ENCODE data around the gene SLC25A26.

Gene SLC25A26, protein sequence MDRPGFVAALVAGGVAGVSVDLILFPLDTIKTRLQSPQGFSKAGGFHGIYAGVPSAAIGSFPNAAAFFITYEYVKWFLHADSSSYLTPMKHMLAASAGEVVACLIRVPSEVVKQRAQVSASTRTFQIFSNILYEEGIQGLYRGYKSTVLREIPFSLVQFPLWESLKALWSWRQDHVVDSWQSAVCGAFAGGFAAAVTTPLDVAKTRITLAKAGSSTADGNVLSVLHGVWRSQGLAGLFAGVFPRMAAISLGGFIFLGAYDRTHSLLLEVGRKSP

DNA sequence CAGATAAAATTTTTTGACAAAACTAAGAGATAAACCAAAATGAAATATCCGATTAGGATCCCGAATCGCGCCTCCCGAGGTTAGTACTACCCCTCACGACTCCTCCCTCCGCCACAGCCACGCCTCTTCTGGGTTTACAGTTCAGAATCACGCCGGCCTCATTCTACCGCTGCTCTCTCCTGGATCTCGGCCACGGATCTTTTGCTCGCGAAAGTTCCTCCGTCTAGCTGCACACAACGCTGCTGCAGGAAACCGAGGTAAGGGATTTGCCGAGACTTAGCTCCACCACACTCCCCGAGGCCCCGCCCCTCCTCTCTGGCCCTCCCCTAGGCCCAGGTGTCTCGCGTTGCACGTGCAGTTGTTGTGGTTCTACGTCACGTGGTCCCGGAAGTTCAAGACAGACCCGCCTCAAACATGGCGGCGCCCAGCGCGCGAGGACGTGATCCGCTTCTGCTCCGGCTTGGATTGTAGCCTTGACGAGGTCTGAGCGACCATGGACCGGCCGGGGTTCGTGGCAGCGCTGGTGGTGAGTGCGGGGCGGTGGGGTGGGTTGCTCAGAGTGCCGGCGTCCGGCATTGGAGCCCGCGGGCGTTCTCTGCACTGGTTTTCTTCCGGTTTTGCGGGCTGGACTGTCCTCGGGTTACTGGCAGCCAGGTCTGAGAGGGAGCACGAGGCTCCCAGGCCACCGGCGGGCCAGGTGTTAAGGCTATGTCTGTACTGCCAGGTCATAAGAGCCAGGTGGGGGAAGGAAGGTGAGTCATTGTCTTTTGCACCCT lies at the start of gene SLC25A26:
SLC25A26 (plus strand) TSS at position 400 of the 776 bp plus-strand sequence; CDS start at position 494, 94 bp downstream.
- H3K27ac Mint-ChIP-seq = peak within 1 kb of the TSS; percentile 85
- intact Hi-C loops (cut with micrococcal nuclease) = loop anchor here (5.0 kb wide), 2 partner anchors 282 to 782 kb away; partner anchors contain the start of gene LRIG1
- H3K4me1 Mint-ChIP-seq (ENCODE audit: low read depth) = peaks cover 29% of the 10 kb centered on the region
- H3K9me3 Mint-ChIP-seq = no peaks in the 10 kb centered on the region
- peaks cover 32% of the 10 kb centered on the region for H3K36me3 Mint-ChIP-seq (ENCODE audit: low read depth)
- peaks cover 6% of the 10 kb centered on the region for H3K27me3 Mint-ChIP-seq
- peak within 1 kb of the TSS; percentile 92 for H3K4me3 Mint-ChIP-seq

DNA sequence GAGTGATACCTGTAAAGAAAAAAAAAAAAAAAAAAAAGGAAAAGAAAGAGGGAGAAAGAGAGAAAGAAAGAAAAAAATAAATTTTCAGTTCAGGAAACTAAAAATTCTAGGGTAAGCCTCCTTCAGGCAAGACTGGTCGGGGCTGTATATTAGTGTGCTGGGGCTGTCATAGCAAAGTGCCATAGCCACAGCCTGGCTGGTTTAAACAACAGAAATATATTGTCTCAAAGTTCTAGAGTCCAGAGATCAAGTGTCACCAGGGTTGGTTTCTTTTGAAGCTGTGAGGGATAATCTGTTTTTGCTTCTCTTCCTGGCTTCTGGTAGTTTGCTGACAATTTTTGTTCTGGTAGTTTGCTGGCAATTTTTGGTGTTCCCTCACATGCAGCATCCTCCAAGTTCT lies 48.4 kb upstream of the SLC25A26 start:
- intact Hi-C loops (cut with micrococcal nuclease) = no loop called here
- Mint-ChIP-seq H3K4me3 (no peak overlapping the region), H3K27ac (no peak overlapping the region), H3K36me3 (ENCODE audit: low read depth) (no peaks in the 10 kb centered on the region), H3K4me1 (ENCODE audit: low read depth) (no peaks in the 10 kb centered on the region), H3K27me3 (no peaks in the 10 kb centered on the region), H3K9me3 (no peaks in the 10 kb centered on the region)

DNA sequence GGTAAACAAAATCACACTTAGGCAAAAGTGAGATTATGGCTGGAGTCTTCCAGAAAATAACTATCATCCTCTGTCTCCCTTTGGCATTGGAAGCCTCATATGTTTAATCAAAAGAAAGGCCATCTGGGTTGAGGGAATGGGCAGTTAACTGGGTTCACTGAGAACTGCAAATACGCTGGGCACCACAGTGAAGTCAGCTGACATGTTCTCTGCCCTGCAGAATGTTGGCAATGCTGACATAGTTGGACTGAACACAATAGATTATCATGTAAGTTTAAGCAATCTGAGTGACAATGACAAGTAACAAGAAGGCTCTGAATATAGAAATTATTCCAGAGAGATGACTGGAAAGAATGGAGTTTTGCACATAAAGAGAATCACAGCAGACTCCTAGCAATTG lies 43.8 kb upstream of the SLC25A26 start:
- no peaks in the 10 kb centered on the region for H3K4me1 Mint-ChIP-seq (ENCODE audit: low read depth)

DNA sequence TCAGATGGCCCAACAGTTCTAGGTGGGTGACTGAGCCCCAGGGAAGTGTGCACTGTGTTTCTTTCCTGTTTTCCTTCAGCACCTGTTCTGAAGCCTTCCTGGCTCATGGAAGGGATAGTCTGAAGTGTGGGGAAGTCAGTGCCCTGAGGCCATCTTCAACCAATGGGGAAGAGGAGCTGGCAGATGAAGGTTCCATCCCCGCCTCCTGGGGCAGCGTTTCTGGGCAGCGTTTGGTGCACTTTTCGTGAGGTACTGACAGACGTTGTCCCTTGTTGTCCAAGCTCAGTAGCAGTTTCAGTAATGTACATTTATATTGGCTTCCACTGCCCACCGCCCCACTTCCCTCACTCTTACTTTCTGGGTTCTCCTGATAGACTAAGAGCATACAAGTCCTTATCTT lies 42.6 kb upstream of the SLC25A26 start:
- intact Hi-C loops (cut with micrococcal nuclease) = no loop called here
- no peak overlapping the region for H3K27ac Mint-ChIP-seq
- H3K9me3 Mint-ChIP-seq = peaks cover under 1% of the 10 kb centered on the region
- no peaks in the 10 kb centered on the region for H3K36me3 Mint-ChIP-seq (ENCODE audit: low read depth)
- H3K4me1 Mint-ChIP-seq (ENCODE audit: low read depth) = no peaks in the 10 kb centered on the region
- no peaks in the 10 kb centered on the region for H3K27me3 Mint-ChIP-seq
- no peak overlapping the region for H3K4me3 Mint-ChIP-seq

More for the DNA sequence above, 43.8 kb upstream of the SLC25A26 start:
- H3K36me3 Mint-ChIP-seq (ENCODE audit: low read depth) = no peaks in the 10 kb centered on the region
- H3K27ac Mint-ChIP-seq = no peak overlapping the region
- no peaks in the 10 kb centered on the region for H3K27me3 Mint-ChIP-seq
- intact Hi-C loops (cut with micrococcal nuclease) = no loop called here
- H3K4me3 Mint-ChIP-seq = no peak overlapping the region
- H3K9me3 Mint-ChIP-seq = no peaks in the 10 kb centered on the region

DNA sequence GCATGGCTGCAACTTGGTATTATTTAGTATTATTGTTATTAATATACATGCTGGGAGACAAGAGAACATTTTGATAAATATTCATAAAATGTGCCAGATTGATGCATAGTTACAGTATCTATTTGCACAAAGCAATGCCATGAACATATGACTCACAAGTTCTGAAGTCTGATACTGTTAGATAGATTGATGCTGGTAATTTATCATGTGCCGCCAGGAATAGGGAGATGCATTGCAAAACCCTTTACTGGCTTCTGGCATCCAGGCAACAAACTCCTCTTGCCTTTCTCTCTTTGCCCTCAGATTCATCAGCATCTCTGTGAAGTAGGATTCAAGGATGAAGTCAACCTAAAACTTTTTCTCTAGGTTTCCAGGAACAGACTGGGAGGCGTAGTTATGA lies 41.0 kb upstream of the SLC25A26 start:
- no peaks in the 10 kb centered on the region for H3K27me3 Mint-ChIP-seq
- H3K36me3 Mint-ChIP-seq (ENCODE audit: low read depth) = no peaks in the 10 kb centered on the region
- intact Hi-C loops (cut with micrococcal nuclease) = no loop called here
- H3K4me1 Mint-ChIP-seq (ENCODE audit: low read depth) = no peaks in the 10 kb centered on the region
- H3K9me3 Mint-ChIP-seq = peaks cover 13% of the 10 kb centered on the region
- H3K27ac Mint-ChIP-seq = no peak overlapping the region
- no peak overlapping the region for H3K4me3 Mint-ChIP-seq

DNA sequence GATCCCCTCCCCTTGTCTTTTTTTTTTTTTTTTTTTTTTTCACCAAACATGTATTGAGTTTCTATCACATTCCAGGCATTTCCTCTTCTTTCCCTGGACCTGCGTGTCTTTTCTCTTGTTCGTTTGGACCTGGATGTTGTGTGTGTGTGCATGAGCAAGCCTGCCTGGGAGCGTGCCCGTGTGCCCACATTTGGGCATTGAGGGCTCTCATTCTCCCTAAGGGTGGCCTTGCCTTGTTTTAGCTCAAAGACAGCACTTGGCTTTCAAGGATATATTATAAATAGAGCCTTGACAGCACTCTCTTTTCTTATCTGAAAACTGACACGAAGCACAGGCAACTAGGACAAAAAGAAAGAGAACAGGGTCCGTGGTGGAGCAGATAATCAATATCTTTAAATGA lies 39.0 kb upstream of the SLC25A26 start:
- H3K27me3 Mint-ChIP-seq = no peaks in the 10 kb centered on the region
- peaks cover 23% of the 10 kb centered on the region for H3K9me3 Mint-ChIP-seq
- no peaks in the 10 kb centered on the region for H3K4me1 Mint-ChIP-seq (ENCODE audit: low read depth)
- H3K4me3 Mint-ChIP-seq = no peak overlapping the region
- intact Hi-C loops (cut with micrococcal nuclease) = no loop called here
- H3K36me3 Mint-ChIP-seq (ENCODE audit: low read depth) = no peaks in the 10 kb centered on the region
- H3K27ac Mint-ChIP-seq = no peak overlapping the region

DNA sequence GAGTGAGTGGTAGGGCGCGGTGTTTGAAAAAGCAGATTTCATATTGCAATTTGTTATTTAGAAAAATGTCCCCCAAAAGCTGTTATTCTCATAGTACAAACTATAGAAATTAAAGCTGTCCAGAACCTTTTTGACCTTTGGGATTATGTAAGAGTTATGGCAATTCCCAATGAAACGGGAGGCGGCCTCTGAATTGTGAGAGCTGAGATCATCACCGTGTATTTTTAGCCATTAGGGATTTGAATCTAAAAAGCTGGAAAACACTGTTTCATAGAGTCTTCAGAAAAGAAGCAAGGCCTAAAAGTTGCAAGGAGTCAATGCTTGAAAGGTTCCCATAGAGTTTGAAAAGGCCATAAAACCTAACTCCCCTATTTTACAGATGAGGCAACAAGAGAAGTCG lies 38.6 kb upstream of the SLC25A26 start:
- Mint-ChIP-seq H3K27ac (no peak overlapping the region), H3K4me1 (ENCODE audit: low read depth) (no peaks in the 10 kb centered on the region), H3K27me3 (no peaks in the 10 kb centered on the region), H3K4me3 (no peak overlapping the region), H3K9me3 (peaks cover 28% of the 10 kb centered on the region), H3K36me3 (ENCODE audit: low read depth) (no peaks in the 10 kb centered on the region)
- intact Hi-C loops (cut with micrococcal nuclease) = no loop called here

DNA sequence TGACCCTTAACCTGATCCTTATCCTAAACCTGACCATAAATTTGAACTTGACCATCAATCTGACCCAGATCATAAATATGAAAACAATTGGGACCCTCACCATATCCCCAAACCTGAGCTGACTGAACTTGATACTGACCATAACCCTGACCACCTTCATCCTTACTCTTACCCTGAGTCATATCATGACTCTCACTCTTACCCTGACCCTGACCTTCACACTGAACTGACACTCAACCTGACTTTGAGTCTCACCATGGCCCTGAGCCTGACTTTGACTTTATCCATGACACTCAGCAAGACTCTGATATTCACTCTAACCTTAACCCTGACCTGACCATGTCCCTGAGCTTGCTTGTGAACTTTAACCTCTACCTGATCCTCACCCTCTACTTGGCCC lies 34.3 kb upstream of the SLC25A26 start:
- Mint-ChIP-seq H3K36me3 (ENCODE audit: low read depth) (no peaks in the 10 kb centered on the region), H3K27ac (no peak overlapping the region), H3K27me3 (no peaks in the 10 kb centered on the region), H3K9me3 (peaks cover 38% of the 10 kb centered on the region), H3K4me1 (ENCODE audit: low read depth) (no peaks in the 10 kb centered on the region), H3K4me3 (no peak overlapping the region)
- intact Hi-C loops (cut with micrococcal nuclease) = no loop called here

DNA sequence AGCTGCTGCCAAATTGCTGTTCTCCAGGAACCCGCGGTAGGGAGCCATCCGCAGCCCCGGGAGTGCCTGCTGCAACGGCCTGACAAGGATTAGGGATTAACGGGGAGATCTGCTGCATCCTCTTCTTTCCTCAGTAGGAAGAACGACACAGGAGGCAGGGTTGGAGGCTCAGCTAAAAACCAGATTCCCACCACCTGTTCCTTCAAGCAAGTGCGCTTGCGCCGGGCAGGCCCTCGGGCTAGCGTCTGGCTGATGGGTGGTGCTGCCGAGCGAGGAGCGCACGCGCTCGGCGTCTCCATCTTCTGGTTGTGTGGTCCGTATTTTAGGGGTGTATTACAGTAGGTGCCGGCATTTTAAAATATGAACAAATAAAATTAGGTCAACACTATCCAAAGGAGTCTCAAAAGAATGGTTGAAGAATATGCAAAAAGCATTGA lies 25.4 kb upstream of the SLC25A26 start:
- Mint-ChIP-seq H3K4me3 (no peak overlapping the region), H3K9me3 (no peaks in the 10 kb centered on the region), H3K36me3 (ENCODE audit: low read depth) (no peaks in the 10 kb centered on the region), H3K27ac (no peak overlapping the region), H3K4me1 (ENCODE audit: low read depth) (no peaks in the 10 kb centered on the region), H3K27me3 (peaks cover 15% of the 10 kb centered on the region)
- intact Hi-C loops (cut with micrococcal nuclease) = no loop called here

DNA sequence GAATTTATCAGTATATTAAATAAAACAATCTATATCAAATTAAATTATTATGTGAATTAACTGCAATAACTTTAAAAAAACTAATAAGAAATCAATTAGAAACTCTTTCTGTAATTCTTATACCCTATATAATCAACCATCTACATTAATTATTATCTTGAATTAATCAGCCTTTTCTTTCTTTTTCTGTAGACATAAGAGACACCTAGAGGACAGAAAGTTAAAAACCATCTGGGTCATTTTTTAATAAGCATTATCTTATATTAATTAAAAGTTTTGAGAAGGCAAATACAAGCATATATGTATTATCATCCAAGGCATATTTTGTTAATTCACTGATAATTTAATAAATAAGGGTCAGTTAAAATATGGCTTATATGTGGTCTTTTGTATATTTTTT lies 24.2 kb upstream of the SLC25A26 start:
- no peaks in the 10 kb centered on the region for H3K36me3 Mint-ChIP-seq (ENCODE audit: low read depth)
- H3K27ac Mint-ChIP-seq = no peak overlapping the region
- intact Hi-C loops (cut with micrococcal nuclease) = no loop called here
- H3K4me1 Mint-ChIP-seq (ENCODE audit: low read depth) = no peaks in the 10 kb centered on the region
- H3K4me3 Mint-ChIP-seq = no peak overlapping the region
- no peaks in the 10 kb centered on the region for H3K9me3 Mint-ChIP-seq
- peaks cover 15% of the 10 kb centered on the region for H3K27me3 Mint-ChIP-seq

DNA sequence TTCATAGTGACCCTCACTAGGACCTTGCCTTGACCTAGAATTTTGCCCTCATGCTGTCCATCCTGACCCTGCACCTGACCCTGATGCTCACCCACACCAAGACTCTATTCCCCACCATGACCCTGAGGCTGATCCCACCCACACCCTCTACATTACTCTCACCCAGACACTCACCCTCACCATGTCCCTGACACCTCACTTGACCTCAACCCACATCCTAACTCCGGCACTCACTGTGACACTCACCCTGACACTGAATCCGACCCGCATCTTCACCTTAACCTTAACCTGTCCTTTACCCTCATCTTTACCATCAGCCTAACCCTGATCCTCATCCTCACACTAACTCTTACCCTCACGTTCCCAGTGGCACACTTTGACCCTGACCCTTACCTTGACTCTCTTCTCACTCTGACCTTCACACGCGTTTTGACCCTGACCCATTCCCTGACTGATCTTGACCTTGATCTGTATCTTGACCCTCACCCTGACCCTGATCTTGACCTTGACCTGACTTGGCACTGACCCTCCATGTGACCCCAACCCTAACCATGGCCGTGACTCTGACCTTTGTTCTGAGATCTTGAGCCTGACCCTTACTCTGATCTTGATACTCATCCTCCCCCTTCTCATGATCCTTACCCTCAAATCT lies 22.2 kb upstream of the SLC25A26 start:
- Mint-ChIP-seq H3K36me3 (ENCODE audit: low read depth) (no peaks in the 10 kb centered on the region), H3K27ac (no peak overlapping the region), H3K4me1 (ENCODE audit: low read depth) (no peaks in the 10 kb centered on the region), H3K9me3 (no peaks in the 10 kb centered on the region), H3K27me3 (peaks cover 15% of the 10 kb centered on the region), H3K4me3 (no peak overlapping the region)
- intact Hi-C loops (cut with micrococcal nuclease) = no loop called here

DNA sequence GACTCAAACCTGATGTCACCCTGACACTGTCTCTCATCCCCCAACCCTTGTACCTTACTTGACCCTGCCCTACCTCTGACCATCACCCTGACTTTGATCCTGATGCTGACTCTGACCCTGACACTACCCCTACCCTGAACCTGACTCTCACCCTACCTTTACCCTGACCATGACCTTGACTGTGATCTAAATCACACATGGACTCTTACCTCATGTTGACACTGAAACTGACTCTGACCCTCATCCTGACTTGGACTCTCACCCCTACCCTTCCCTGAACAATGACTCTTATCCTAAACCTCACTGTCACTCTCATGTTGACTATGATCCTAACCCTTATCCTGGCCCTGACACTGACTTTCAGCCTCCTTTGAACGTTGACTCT lies 21.7 kb upstream of the SLC25A26 start:
- intact Hi-C loops (cut with micrococcal nuclease) = no loop called here
- Mint-ChIP-seq H3K36me3 (ENCODE audit: low read depth) (no peaks in the 10 kb centered on the region), H3K4me1 (ENCODE audit: low read depth) (no peaks in the 10 kb centered on the region), H3K27ac (no peak overlapping the region), H3K9me3 (no peaks in the 10 kb centered on the region), H3K27me3 (peaks cover 15% of the 10 kb centered on the region), H3K4me3 (no peak overlapping the region)

DNA sequence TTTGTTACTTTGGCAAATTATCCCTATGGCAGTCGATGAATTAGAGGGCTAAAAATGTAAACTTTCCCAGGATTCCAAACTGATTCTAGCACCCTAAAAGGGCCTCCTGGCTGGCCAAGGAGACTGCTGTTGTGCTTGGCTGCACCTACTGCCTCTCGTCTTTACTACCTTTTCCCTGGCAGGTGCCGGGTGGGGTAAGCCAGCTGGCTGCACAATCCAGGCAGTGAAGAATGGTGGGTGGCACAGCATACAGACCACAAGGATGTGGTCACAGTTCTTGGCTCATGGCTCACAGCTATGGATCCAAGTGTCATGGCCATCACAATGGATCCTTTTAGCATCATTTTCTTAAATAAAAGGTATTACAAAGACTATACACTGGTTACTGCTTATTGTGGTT lies 20.7 kb upstream of the SLC25A26 start:
- H3K27ac Mint-ChIP-seq = no peak overlapping the region
- H3K27me3 Mint-ChIP-seq = peaks cover 9% of the 10 kb centered on the region
- intact Hi-C loops (cut with micrococcal nuclease) = no loop called here

DNA sequence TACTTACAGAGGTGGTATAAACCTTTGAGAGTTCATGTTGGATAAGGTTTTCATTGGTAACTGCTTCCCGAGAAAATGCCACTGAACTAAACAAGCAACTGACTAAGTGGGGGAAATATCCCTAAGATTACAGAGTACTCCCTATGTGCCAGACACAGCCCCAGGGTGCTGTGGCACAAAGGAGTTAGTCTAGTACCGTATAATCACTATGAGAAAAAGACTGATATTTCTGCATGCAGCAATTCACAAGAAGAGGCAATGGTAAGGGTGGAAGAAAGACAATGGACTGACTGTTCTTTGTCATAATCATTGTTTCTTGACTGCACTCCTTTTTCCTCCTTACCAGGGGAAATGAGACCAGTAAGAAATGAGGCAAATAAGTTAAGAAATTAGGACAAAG lies 20.0 kb upstream of the SLC25A26 start:
- intact Hi-C loops (cut with micrococcal nuclease) = no loop called here
- H3K9me3 Mint-ChIP-seq = no peaks in the 10 kb centered on the region
- H3K27ac Mint-ChIP-seq = no peak overlapping the region
- no peaks in the 10 kb centered on the region for H3K36me3 Mint-ChIP-seq (ENCODE audit: low read depth)
- no peak overlapping the region for H3K4me3 Mint-ChIP-seq
- peaks cover 4% of the 10 kb centered on the region for H3K27me3 Mint-ChIP-seq
- H3K4me1 Mint-ChIP-seq (ENCODE audit: low read depth) = no peaks in the 10 kb centered on the region

More for the DNA sequence above, 20.7 kb upstream of the SLC25A26 start:
- H3K4me1 Mint-ChIP-seq (ENCODE audit: low read depth) = no peaks in the 10 kb centered on the region
- no peaks in the 10 kb centered on the region for H3K36me3 Mint-ChIP-seq (ENCODE audit: low read depth)
- no peak overlapping the region for H3K4me3 Mint-ChIP-seq
- no peaks in the 10 kb centered on the region for H3K9me3 Mint-ChIP-seq

All from dendritic cell treated with granulocyte-macrophage colony-stimulating factor and Interleukin-4, amounts not matched to agents 40 ng/mL and 50 ng/mL, for 4 days (primary cell).